A673 (cell line): Measurements from ENCODE around the gene FAHD2B. TPM values are rescaled to one million over a fixed set of nuclear protein-coding genes. Genes with fewer than 3 reads are reported as not detected.
"Not testable (repeated sequence)": the region's sequence is repeated elsewhere in the genome, so short reads cannot be mapped to it uniquely, and the experiment has no call there.

Experiments
- BruUV-seq: library from RNA; stranded (reverse); fragments of 400-500 nt; replicated peaks from 2 replicates; lab custom pipeline; 2021; lab: Mats Ljungman, UMichigan
- CTCF ChIA-PET: fragments of 300-600 bp; sonication (Branson Sonifier 250); formaldehyde crosslinking; loops from one replicate; lab custom pipeline; 2022; ENCODE audit warnings: antibody characterized with exemption; lab: Charles Lee
- POLR2A ChIA-PET: fragments of 300-600 bp; sonication (Branson Sonifier 250); formaldehyde crosslinking; loops from one replicate; lab custom pipeline; 2022; ENCODE audit warnings: antibody characterized with exemption; ENCODE audit not compliant: low non-redundant PET; lab: Charles Lee
- DNase-seq: peaks from one replicate; pipeline ENCODE4 v3.0.0-alpha.2; 2015; ENCODE audit warnings: low spot score
- H3K27ac ChIP-seq: fragments of 200-600 bp; sonication (generic); 2 replicates; pipeline ENCODE4 v1.5.1; 2016; ENCODE audit warnings: mixed run types, low read depth, mild to moderate bottlenecking, mixed read lengths, antibody characterized with exemption, low read length; ENCODE audit not compliant: poor library complexity, severe bottlenecking
- H3K27me3 ChIP-seq: fragments of 200-600 bp; sonication (generic); replicated peaks from 2 replicates; pipeline ENCODE4 v1.6.1; 2017; ENCODE audit warnings: mixed run types, low read depth, mild to moderate bottlenecking, mixed read lengths, antibody characterized with exemption, low read length; ENCODE audit not compliant: insufficient read depth, poor library complexity
- H3K36me3 ChIP-seq: fragments of 200-600 bp; sonication (generic); 2 replicates; pipeline ENCODE4 v1.6.1; 2016; ENCODE audit warnings: mixed run types, mild to moderate bottlenecking, mixed read lengths, antibody characterized with exemption, low read length; ENCODE audit not compliant: insufficient read depth, poor library complexity, severe bottlenecking
- H3K4me1 ChIP-seq: fragments of 200-600 bp; sonication (generic); 2 replicates; pipeline ENCODE4 v1.6.1; 2017; ENCODE audit warnings: mixed run types, mild to moderate bottlenecking, mixed read lengths, antibody characterized with exemption, low read length; ENCODE audit not compliant: insufficient read depth, poor library complexity, severe bottlenecking
- H3K4me3 ChIP-seq: fragments of 200-600 bp; sonication (generic); 2 replicates; pipeline ENCODE4 v1.5.1; 2016; ENCODE audit warnings: low read depth, mixed run types, mild to moderate bottlenecking, mixed read lengths, low read length; ENCODE audit not compliant: poor library complexity, severe bottlenecking
- H3K9me3 ChIP-seq: fragments of 200-600 bp; sonication (generic); 2 replicates; pipeline ENCODE4 v1.6.1; 2016; ENCODE audit warnings: mixed run types, low read depth, mild to moderate bottlenecking, mixed read lengths, antibody characterized with exemption, low read length; ENCODE audit not compliant: poor library complexity, severe bottlenecking
- CTCF ChIP-seq: fragments of 300-800, 200-600 bp; sonication (generic); conservative IDR thresholded peaks from 2 replicates; pipeline ENCODE4 v1.5.1; 2017; ENCODE audit warnings: low read depth, mild to moderate bottlenecking, antibody characterized with exemption, low read length, moderate library complexity, mixed read lengths
- intact Hi-C: fragments of 100-400 bp; cut with micrococcal nuclease; formaldehyde crosslinking; loops from one replicate; pipeline ENCODE4 v1.10.0; 2022; ENCODE audit not compliant: unreplicated experiment
- total RNA-seq: library from RNA; stranded (reverse); gene quantifications from 2 replicates; pipeline ENCODE4 v1.2.3, GENCODE V29; 2021

The FAHD2B gene
- total RNA-seq, 1 experiment from 2014 or later, result 6.3 TPM

DNA sequence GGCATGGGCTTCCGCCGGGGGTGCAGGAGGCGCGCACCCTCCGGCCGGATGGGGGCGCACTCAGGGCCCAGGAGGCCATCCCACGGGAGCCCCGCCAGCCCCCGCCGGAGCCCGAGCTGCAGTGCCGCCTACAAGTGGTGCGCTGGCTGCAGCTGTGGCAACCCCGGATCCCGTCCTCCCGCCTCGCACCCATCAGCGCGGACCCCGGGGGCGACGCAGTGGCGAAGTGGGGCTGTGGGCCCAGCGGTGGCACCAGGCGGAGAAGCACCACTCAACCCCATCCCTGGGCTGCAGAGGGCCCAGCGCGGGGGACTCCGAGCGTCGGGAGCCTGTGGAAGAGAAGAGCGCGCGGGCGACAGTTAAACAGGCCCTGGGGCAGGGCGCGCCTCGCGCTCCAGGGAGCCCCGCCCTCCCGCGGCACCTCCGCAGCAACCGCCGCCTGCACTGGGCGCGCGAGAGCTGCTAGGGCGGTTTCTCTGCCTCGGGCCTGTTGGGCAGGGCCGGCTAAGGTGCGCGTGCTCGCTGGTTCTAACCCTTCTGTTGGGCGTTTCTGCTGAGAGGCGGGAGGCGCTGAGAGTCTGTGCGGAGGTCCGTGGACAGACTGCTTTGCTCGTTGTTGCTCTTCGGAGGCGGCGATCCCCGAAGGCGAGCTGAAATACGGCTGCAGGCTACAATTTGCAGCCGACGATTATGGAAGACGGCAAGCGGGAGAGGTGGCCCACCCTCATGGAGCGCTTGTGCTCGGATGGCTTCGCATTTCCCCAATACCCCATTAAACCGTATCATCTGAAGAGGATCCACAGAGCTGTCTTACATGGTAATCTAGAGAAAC is 18.6 kb upstream of the FAHD2B start, which contains the start of gene ANKRD36:
TSS of gene ANKRD36 (plus strand) at position 104 of the 832 bp plus-strand sequence. CDS start at position 691, 587 bp downstream.
- CTCF ChIA-PET, result interaction anchor here (0.6 kb wide), 1 partner anchor 109 kb away, joined by 10 read pairs; no protein-coding TSS in a partner anchor
- POLR2A ChIA-PET, BruUV-seq: not testable (repeated sequence)

GRCh38 chr2:97112320-97113049 is 17.8 kb upstream of the FAHD2B start:
- BruUV-seq, H3K36me3 ChIP-seq, H3K27me3 ChIP-seq, H3K9me3 ChIP-seq, POLR2A ChIA-PET, H3K4me1 ChIP-seq: not testable (repeated sequence)
- TF ChIP-seq CTCF, result peak; percentile 75
- CTCF ChIA-PET, result interaction anchor here (0.9 to 1.0 kb wide), 2 partner anchors 100 to 256 kb away, joined by 3 read pairs; no protein-coding TSS in a partner anchor
- Histone ChIP-seq H3K4me3 (peak overlapping the region; percentile 61), H3K27ac (peak overlapping the region; percentile 75)
- intact Hi-C loops, result loop anchor here (2.0 to 5.0 kb wide), 3 partner anchors 100 to 255 kb away; partner anchors contain the start of gene ANKRD39
- DNase-seq, result peak; percentile 62

More for the DNA sequence above, 18.6 kb upstream of the FAHD2B start, which contains the start of gene ANKRD36:
- H3K27me3 ChIP-seq, H3K9me3 ChIP-seq, H3K36me3 ChIP-seq, H3K4me1 ChIP-seq: not testable (repeated sequence)
- intact Hi-C loops, result loop anchor here (2.0 to 5.0 kb wide), 3 partner anchors 101 to 256 kb away; partner anchors contain the start of gene ANKRD39
- H3K27ac ChIP-seq, result peak within 1 kb of the TSS; percentile 75
- TF ChIP-seq CTCF, result 0 out of 2 replicates have a peak, but pooled peaks have one; percentile 35
- DNase-seq, result peak; percentile 89
- peak within 1 kb of the TSS; percentile 61 for H3K4me3 ChIP-seq

DNA sequence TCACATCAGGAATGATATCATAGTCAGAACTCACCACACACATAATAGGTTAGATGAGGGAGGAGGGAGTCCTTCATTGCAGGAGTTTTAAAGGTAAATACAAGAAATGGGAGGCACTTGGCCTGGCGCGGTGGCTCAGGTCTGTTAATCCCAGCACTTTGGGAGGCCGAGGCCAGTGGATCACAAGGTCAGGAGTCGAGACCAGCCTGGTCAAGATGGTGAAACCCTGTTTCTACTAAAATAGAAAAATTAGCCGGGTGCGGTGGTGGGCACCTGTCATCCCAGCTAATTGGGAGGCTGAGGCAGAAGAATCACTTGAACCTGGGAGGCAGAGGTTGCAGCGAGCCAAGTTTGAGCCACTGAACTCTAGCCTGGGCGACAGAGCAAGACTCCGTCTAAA is 16.6 kb upstream of the FAHD2B start:
- BruUV-seq, result not testable (repeated sequence)

GRCh38 chr2:97106878-97107277 is 12.2 kb upstream of the FAHD2B start:
- H3K4me1 ChIP-seq, H3K36me3 ChIP-seq, CTCF ChIA-PET, H3K27me3 ChIP-seq, DNase-seq, POLR2A ChIA-PET, H3K9me3 ChIP-seq, H3K4me3 ChIP-seq, BruUV-seq, intact Hi-C loops, H3K27ac ChIP-seq: not testable (repeated sequence)

More for the DNA sequence above, 16.6 kb upstream of the FAHD2B start:
- H3K9me3 ChIP-seq, H3K4me1 ChIP-seq, POLR2A ChIA-PET, H3K27me3 ChIP-seq, H3K27ac ChIP-seq, DNase-seq, H3K36me3 ChIP-seq, CTCF ChIA-PET, H3K4me3 ChIP-seq: not testable (repeated sequence)
- intact Hi-C loops, result loop anchor here (5.0 kb wide), 2 partner anchors 99 to 254 kb away; partner anchors contain the start of gene ANKRD39

GRCh38 chr2:97098786-97099372 is 4.2 kb upstream of the FAHD2B start:
- peaks cover 12% of the 10 kb centered on the region for H3K27me3 ChIP-seq
- H3K9me3 ChIP-seq, BruUV-seq, H3K27ac ChIP-seq, intact Hi-C loops, H3K4me1 ChIP-seq, CTCF ChIA-PET, H3K4me3 ChIP-seq, POLR2A ChIA-PET, H3K36me3 ChIP-seq, DNase-seq: not testable (repeated sequence)
